C4-2B (cell line): ENCODE data around the gene DIS3L2.

Source experiments
- ZFX ChIP-seq: fragments of 450-650 bp; IDR thresholded peaks from 2 replicates; pipeline ENCODE4 v1.6.1; 2017
- TF ChIP-seq, protein P1 (sequence below): fragments of 450-650 bp; conservative IDR thresholded peaks from 2 replicates; pipeline ENCODE4 v1.5.1; 2017; ENCODE audit warnings: mild to moderate bottlenecking

DNA sequence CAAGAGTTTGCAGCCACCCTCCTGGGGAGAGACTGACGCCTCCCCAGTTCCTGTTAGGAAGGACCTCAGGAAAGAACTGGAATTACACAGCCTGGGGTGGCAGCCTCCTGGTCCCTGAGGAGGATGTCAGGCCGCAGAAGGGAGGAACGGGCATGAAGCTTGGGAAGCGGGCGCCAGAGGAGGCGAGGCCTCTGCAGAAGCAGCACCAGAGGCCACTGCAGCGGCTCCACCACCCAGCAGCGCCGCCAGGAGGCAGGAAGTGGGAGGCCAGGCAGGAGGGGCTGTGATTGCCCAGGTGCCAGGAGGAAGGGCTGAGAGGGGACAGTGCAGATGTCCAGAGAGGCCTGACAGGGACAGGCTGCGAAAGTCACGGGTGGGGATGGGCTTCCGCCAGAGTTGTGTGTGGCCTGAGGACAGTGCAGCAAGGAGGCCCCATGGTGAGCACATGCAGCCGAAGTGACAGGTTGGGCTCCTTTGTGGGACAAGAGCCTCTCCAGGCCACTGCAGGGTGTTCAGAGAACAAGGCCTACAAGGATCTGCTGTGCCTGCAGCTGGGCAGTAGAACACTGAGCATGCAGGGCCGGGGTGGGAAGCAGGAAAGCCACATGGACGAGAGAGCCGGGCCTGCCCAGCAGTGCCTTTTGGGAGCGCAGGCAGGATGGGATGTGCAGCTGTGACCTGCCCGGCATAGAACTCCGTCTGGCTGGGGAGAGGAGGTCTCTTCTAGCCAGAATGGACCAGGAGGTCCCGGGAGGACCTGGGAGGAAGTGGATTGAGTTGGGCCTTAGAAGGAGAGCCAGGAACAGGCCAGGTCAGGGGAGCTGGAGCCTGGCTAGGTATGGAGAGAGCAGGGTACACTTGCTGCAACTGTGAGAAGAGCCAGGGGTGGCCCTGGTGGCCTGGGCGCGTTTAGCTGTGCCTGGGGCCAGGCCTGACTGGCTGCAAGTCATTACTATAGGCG, 377.9 kb downstream of the DIS3L2 start:
- TF ChIP-seq, protein P1, sequence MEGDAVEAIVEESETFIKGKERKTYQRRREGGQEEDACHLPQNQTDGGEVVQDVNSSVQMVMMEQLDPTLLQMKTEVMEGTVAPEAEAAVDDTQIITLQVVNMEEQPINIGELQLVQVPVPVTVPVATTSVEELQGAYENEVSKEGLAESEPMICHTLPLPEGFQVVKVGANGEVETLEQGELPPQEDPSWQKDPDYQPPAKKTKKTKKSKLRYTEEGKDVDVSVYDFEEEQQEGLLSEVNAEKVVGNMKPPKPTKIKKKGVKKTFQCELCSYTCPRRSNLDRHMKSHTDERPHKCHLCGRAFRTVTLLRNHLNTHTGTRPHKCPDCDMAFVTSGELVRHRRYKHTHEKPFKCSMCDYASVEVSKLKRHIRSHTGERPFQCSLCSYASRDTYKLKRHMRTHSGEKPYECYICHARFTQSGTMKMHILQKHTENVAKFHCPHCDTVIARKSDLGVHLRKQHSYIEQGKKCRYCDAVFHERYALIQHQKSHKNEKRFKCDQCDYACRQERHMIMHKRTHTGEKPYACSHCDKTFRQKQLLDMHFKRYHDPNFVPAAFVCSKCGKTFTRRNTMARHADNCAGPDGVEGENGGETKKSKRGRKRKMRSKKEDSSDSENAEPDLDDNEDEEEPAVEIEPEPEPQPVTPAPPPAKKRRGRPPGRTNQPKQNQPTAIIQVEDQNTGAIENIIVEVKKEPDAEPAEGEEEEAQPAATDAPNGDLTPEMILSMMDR = no peak; the same call in 1 of the 2 replicates
- TF ChIP-seq ZFX = no peak
